ENCODE data around the gene NFKBIZ.
A peak's percentile ranks its signal among the peaks of the same experiment; 100 is the strongest.
"Not testable (repeated sequence)": the region's sequence is repeated elsewhere in the genome, so short reads cannot be mapped to it uniquely, and the experiment has no call there.

Gene NFKBIZ

GRCh38 chr3:101876142-101876541 is 26.8 kb downstream of the NFKBIZ start:
- no peak for DNase-seq

DNA sequence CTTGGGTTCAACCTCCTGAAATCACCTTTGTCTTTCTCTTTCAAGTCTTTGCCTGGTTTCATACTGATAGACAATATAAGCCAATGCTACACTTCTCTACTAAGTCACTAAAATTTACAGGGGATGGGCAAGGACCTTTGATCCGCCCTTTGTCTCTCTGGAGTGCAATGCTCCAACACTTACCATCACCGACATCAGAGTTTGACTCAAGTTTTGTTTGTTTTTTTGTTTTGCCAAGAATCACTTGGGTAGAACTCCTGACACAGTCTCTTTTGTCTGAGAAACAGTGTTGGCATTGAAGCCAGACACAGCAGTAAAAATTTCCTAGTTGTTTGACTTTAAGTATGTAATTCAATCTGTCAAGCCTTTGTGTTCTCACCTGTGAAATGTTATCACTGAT is 29.3 kb downstream of the NFKBIZ start:
- DNase-seq, result no peak

DNA sequence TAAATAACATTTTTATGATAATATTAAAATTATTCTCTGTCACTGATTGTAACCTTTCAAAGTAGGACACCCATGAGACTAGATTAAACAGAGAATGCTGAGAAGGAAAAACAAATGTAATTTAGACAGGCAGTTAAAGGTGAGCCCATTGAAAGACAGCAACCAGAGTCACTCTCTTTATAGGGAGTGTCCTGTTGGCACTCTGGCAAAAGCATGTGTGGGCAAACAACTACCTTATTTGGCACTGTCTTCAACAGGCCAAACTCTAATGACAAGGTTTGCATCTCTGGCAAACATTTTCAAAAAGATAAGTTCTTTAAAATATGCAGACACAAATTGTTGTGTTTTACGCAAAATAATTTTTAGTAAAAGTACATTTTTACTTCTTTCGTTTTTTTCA is 29.8 kb downstream of the NFKBIZ start:
- DNase-seq, result no peak

DNA sequence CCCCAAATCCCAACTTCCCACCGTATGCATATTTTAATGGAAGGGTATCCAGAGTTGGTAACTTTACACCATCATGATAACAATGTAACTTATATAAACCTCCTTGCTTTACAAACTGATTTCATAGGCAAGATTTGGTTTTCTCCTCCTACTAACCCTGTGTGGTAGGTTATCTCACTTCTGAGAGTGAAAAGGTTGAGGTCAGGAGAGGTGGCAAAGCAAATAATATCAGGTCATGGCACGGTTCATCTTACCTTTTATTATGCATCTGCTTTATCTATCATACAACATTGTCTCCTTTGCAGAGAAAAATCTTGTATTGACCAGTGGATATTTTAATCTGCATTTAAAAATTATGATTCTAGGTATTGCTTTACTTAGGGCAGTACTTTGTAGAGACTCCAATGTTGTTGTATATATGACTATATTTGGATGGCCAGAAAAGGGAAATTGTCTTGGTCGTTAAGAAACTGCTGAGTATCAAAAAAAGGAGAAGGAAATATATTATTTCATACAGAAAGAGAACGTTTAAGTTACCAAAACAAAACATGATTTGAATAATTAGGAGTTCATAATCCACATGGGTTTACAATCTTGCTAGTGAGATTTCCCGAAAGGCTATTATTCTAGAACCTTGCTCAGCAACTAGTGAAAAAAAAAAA is 30.4 kb downstream of the NFKBIZ start:
- DNase-seq, result no peak

GRCh38 chr3:101884776-101885175 is 35.5 kb downstream of the NFKBIZ start:
- DNase-seq, result no peak

DNA sequence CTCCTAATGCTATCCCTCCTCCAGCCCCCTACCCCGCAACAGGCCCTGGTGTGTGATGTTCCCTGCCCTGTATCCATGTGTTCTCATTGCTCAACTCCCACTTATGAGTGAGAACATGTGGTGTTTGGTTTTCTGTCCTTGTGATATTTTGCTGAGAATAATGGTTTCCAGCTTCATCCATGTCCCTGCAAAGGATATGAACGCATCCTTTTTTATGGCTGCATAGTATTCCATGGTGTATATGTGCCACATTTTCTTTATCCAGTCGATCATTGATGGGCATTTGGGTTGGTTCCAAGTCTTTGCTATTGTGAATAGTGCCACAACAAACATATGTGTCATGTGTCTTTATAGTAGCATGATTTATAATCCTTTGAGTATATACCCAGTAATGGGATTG is 36.3 kb downstream of the NFKBIZ start:
- not testable (repeated sequence) for DNase-seq

- DNase-seq, result no peak
Observed at GRCh38 chr3:101886626-101887025, 37.3 kb downstream of the NFKBIZ start.

DNA sequence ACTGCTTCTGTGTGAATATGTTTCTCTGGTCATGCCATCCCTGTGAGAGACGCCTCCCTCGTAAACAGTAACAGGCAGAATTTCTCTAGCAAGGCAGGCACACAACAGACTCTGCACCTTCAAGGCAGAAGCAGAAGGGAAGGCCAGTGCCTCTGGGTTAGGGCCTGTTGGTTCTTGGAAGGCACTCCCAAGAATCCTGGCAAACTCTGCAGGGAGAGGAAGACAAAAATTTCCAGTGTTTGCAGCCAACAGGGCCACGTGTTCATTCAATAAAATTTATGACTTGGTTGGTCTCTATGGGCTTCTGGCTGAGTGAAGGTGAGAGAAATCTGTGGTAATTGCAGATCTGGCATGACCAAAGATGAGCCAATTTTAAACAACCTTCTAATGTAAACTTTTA is 39.3 kb downstream of the NFKBIZ start:
- DNase-seq, result peak; percentile 19

DNA sequence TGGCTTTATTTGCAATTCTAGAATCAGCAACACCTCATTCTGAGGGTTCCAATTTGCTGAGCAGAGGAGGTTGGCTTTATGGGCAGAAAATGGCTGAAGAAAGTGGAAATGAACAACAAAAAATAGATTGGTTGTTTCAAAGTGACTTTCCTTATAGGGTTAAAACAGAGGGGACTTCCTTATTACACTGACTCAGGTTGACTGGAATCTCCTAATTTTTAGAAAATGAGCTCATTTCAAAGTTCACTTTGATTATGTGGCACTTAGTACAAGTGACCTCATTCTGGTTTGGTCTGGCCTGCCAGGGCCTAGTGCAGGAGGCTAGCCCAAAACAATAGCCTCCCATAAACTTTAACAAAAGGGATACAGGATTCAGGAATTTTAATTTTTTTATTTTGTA is 41.4 kb downstream of the NFKBIZ start:
- DNase-seq, result peak; percentile 80

DNA sequence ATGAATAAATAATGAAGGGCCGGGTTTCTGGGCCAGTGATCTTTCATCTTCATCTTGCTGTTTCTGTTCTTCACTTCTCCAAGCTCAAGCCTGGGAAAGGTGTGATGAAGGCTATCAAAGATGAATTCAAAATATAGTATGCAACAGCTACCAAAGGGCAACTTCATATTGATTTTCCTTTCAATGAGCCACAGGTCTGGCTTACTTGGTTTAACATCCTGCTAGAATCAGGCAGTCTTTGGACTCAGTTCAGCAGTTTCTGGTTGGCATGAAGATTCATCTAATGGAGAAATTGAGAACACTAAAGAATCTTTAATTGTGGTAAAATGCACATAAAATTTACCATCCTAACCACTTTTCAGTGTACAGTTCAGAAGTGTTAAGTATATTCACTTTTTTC is 43.3 kb downstream of the NFKBIZ start:
- no peak for DNase-seq

- no peak for DNase-seq
Observed at GRCh38 chr3:101896083-101896757, 46.9 kb downstream of the NFKBIZ start.

DNA sequence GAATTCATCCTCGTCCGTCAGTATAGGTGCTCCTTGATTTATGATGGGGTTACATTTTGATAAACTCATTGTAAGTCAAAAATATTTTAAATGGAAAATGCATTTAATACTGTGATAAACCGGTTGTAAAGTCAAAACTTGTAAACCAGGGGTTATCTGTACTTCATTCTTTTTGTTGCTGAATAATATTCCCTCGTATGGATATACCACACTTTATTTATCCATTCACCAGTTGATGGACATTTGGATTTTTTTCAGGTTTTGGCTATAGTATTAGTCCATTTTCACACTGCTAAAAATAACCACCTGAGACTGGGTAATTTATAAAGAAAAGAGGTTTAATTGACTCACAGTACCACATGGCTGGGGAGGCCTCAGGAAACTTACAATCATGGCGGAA is 47.7 kb downstream of the NFKBIZ start:
- DNase-seq, result no peak

DNA sequence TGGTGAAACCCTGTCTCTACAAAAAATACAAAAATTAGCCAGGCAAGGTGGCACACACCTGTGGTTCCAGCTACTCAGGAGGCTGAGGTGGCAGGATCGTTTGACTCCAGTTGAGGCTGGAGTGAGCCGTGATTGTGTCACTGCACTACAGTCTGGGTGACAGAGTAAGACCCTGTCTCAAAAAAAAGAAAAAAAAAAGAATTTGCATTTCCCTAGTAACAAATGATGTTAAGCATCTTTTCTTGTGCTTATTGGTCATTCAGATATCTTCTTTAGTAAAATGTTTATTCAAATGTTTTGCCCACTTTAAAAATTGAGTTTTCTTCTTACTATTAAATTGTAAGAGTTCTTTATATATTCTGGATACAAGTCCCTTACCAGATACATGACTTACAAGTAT is 48.7 kb downstream of the NFKBIZ start:
- no peak for DNase-seq

GRCh38 chr3:101898752-101899169 is 49.4 kb downstream of the NFKBIZ start:
- no peak for DNase-seq

DNA sequence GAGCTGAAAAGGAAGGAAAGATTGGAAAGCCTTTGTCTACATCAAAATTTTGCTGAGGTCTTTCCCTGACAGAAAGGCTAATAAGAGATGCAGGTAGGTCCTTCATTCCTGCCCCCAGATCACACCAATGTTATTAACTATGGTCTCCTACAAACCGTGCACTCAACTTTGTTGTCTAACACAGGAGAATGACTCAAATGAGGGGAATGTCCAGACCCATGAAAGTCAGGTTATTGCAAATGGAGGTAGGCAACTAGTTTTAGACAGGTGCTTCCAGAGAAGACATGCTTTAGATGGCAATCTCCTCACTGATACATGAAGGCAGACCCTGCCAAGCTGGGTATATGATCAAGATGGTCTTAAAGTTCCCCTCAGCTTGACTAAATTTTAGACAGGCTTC is 51.0 kb downstream of the NFKBIZ start:
- no peak for DNase-seq

DNA sequence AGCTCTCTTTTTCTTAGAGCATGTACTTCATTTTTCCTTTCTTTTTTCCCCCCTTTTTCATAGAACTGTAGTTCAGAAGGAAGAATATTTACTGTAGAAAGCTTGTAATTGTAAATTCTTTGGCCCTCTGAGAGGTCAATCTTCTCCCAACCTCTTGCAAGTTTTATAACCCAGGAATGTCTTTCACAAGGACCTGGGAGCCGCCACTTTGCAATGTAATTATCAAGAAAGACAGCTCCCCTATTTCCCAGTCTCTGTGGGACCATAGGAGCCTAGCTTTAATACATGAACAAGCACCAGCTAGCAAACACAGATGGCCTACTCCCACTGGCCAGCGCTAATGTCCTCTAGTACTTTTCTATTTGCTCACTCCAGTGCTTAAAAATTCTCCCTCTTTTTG is 51.4 kb downstream of the NFKBIZ start:
- no peak for DNase-seq

- peak; percentile 97 for DNase-seq
Observed at GRCh38 chr3:101902041-101902440, 52.7 kb downstream of the NFKBIZ start.

GRCh38 chr3:101903451-101903871 is 54.1 kb downstream of the NFKBIZ start:
- DNase-seq, result peak; percentile 35

- not testable (repeated sequence) for DNase-seq
Observed at GRCh38 chr3:101905573-101905972, 56.3 kb downstream of the NFKBIZ start.
